Spleen (tissue), 7 donors: ENCODE results near the gene TMEM61.

Experiments
- CTCF ChIP-seq, 11 experiments: fragments of 200-600 bp in 7 of 11; fragments of 450-650 bp in 4 of 11; sonication (generic) in 4 of 11; IDR thresholded peaks in 8 of 11; conservative IDR thresholded peaks in 3 of 11; 1 replicate in 7 of 11; 2 replicates in 4 of 11; pipeline versions ENCODE4 v1.4.0 to v1.8.0; 2016 to 2021; ENCODE audit warnings: antibody characterized with exemption in 11 of 11, inconsistent platforms in 4 of 11, mild to moderate bottlenecking in 1 of 11
- POLR2AphosphoS5 ChIP-seq, 3 donors: sonication (generic); formaldehyde crosslinking; IDR thresholded peaks; one replicate each; pipeline ENCODE4 v1.5.1; 2017; ENCODE audit warnings: antibody characterized with exemption in 3 of 3
- donor health status: DM: no; HTN: no; CAD: no; lungs with moderate emphysema.
- donor health status: DM: no; HTN: no; CAD: no.
- donor health status: DM: no; HTN: no; CAD: no.

- TF ChIP-seq CTCF (IDR thresholded peaks at IDR 0.05 in 8 of 11, conservative IDR thresholded peaks at IDR 0.05 in 3 of 11) (no peak), POLR2AphosphoS5 (IDR thresholded peaks at IDR 0.05) (no peak)
Measured at GRCh38 chr1:55002686-55003085, 22.3 kb downstream of the TMEM61 start.
